Heart right ventricle (tissue), 16 donors: ENCODE data around the gene CCZ1B. TPM values are rescaled to one million over a fixed set of nuclear protein-coding genes. Genes with fewer than 3 reads are reported as not detected.
"Not testable (repeated sequence)": the region's sequence is repeated elsewhere in the genome, so short reads cannot be mapped to it uniquely, and the experiment has no call there.

ENCODE experiments used
- ATAC-seq, 8 donors: fragments of 200-7000 bp; cut with Tn5 transposase; one replicate each; pipeline ENCODE4 v1.9.1; 2020; ENCODE audit warnings: mild to moderate bottlenecking in 8 of 8, moderate library complexity in 8 of 8, moderate number of reproducible peaks in 1 of 8
- DNase-seq, 2 donors: peaks; one replicate each; pipeline ENCODE4 v3.0.0-alpha.2; 2020
- H3K27ac ChIP-seq, 10 donors: fragments of 200-600 bp; sonication (generic) in 2 of 10; one replicate each; pipeline versions ENCODE4 v1.5.0 to v1.8.0; 2020 to 2022; ENCODE audit warnings: mild to moderate bottlenecking in 3 of 10
- H3K27me3 ChIP-seq, 7 donors: fragments of 200-600 bp; one replicate each; pipeline ENCODE4 v1.8.0; 2021 to 2022; ENCODE audit warnings: mild to moderate bottlenecking in 2 of 7
- H3K36me3 ChIP-seq, 9 donors: fragments of 200-600 bp; sonication (generic) in 1 of 9; one replicate each; pipeline versions ENCODE4 v1.5.0 to v1.8.0; 2020 to 2022; ENCODE audit warnings: mild to moderate bottlenecking in 2 of 9
- H3K4me1 ChIP-seq, 9 donors: fragments of 200-600 bp; sonication (generic) in 1 of 9; one replicate each; pipeline versions ENCODE4 v1.5.0 to v1.8.0; 2020 to 2022; ENCODE audit warnings: mild to moderate bottlenecking in 4 of 9
- H3K4me3 ChIP-seq, 10 donors: fragments of 200-600 bp; sonication (generic) in 2 of 10; one replicate each; pipeline versions ENCODE4 v1.5.0 to v1.8.0; 2020 to 2022; ENCODE audit warnings: mild to moderate bottlenecking in 7 of 10, moderate library complexity in 2 of 10
- H3K9me3 ChIP-seq, 11 donors: fragments of 200-600 bp in 10 of 11; sonication (generic) in 2 of 11; one replicate each; pipeline versions ENCODE4 v1.5.0 to v1.8.0; 2013 to 2022; ENCODE audit warnings: mild to moderate bottlenecking in 2 of 11, control low read depth in 1 of 11, moderate library complexity in 1 of 11
- WGBS, 2 donors: extraction: QIAGEN DNeasy Blood & Tissue Kit; methylation state at CpG; one replicate each; pipeline ENCODE4 v1.1.7; 2013; ENCODE audit warnings: inconsistent platforms in 1 of 2; 5-methylcytosine and 5-hydroxymethylcytosine counted together
- intact Hi-C, 10 donors: fragments of 100-400 bp; cut with DNase I; formaldehyde crosslinking; loops; one replicate each; pipeline versions ENCODE4 v1.11.1 to v1.14.2; 2022
- polyA plus RNA-seq, 2 donors: library from polyadenylated mRNA; stranded (reverse); fragments of 200-250 nt; gene quantifications; one replicate each; pipeline ENCODE4 v1.2.3, GENCODE V29; 2013
- total RNA-seq, 10 donors: library from RNA; stranded (reverse); fragmentation: NEBNext Ultra II Directional in 3 of 10; extraction: Animal tissue kit (Norgen Biotek cat#: 25700) in 3 of 10; gene quantifications; one replicate each; pipeline versions ENCODE4 v1.2.1 to v1.2.4, GENCODE V29; 2021 to 2023
- donor health status: Arrhythmogenic right ventricular cardiomyopathy.
- donor health status: ischemic (EF 13 %, LVEDD 7.1; RV severe dilation, severe dysfunction).
- donor health status: healthy with polysubstance abuse.
- donor health status: DM: no; HTN: yes; CAD: no.
- donor health status: DM: no; HTN: no; CAD: no.
- donor health status: ischemic (EF 25% LVEDD 6.9; RV normal size, moderate dysfunction).
- donor health status: ischemic (EF 25% LVEDD 5.7; RV mildly dilated, moderate dysfunction).
- donor health status: healthy.
- donor health status: DM: yes; HTN: yes; CAD: no.
- donor health status: Ischemic cardiomyopathy.
- donor health status: ischemic (EF 35%, LVEDD 5.7; RV mildly dilated, moderate dysfunction).
- donor health status: nonischemic (EF 11% LVEDD 7.7; RV severe dilation, severe dysfunction).
- donor health status: DM: yes; HTN: yes; CAD: no.
- donor health status: PGD.
- donor health status: ischemic (EF 29% LVEDD 5.4; RV normal size, mild dysfunction).
- donor health status: nonischemic (EF 23%, LVEDD 6.1; RV moderate dilation, normal function).

Gene CCZ1B
- total and polyA plus RNA-seq, 12 donors = 13.1 to 36.9 (median 23.7) TPM

DNA sequence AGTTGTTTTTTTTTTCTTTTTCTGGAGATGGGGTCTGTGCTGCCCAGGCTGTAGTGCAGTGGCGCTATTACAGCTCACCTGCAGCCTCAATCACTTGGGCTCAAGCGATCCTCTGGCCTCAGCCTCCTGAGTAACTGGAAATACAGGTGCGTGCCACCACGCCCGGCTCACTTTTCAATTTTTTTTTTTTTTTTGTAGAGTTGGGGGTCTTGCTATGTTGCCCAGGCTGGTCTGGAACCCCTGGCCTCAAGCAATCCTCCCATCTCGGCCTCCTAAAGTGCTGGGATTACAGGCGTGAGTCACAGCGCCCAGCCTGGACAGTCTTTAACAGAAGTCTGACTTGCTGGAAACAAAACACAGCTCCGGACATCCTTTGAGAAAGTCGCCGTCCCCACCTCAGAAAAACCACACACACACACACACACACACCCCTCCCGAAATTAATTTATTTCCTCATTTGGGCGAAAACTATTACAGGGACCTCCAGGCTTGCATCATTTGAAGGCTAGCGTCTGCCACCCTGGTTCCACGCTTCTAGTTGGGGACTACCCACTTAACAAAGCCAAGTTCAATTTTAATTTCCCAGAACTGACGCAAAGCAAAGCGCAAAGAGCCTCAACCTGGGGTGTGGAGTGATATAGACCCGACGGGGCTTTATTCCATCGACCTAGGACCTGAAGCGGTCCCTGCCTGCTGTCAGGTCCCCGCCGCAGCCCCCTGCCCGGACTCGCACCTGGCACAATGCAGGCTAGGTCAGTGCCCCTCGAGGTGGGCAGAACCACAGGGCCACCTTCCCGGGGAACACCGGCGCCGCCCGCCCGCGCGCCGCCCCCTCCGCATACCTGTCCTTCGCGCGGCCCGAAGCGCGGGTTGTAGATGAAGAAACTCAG is 594 bp downstream of the CCZ1B start:
- H3K4me3 ChIP-seq = peak overlapping the region in 9 of 10 donors; percentile 46 to 71 (median 61)
- intact Hi-C loops = not testable (repeated sequence)
- peak; percentile 21 to 79 (median 36) for ATAC-seq

DNA sequence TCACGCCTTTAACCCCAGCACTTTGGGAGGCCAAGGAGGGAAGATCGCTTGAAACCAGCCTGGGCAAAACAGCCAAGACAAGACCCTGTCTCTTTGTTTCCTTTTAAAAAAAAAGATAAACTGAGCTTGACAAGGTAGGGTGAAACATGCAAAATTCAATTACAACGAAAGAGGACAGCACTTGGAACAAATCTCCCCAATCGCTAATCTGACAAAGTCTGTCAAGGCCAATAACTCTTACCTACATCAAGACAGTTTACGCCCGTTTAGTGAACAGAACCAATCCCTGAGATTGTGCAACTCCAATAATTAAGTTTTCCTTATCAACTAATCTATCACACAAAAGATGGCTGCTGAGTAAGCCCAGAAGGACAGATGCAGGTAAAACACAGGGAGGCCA is 4.5 kb downstream of the CCZ1B start:
- intact Hi-C loops, H3K27me3 ChIP-seq, H3K4me3 ChIP-seq, H3K4me1 ChIP-seq, ATAC-seq, H3K27ac ChIP-seq, DNase-seq, H3K9me3 ChIP-seq: not testable (repeated sequence)
- WGBS, 2 donors = 95 to 97% methylated on average over 6 of the region's 6 CpGs
- peaks cover 0 to 68% (median 8%) of the 10 kb centered on the region in 9 donors for H3K36me3 ChIP-seq

More for the DNA sequence above, 594 bp downstream of the CCZ1B start:
- not testable (repeated sequence) for H3K27me3 ChIP-seq, H3K9me3 ChIP-seq, H3K4me1 ChIP-seq, DNase-seq
- Histone ChIP-seq H3K36me3 (peaks cover 0 to 31% (median 4%) of the 10 kb centered on the region in 9 donors), H3K27ac (peak overlapping the region in 2 of 10 donors; percentile 45 to 87)
- WGBS, 2 donors = 0 to 30% methylated on average over 3 to 8 of the region's 42 CpGs

DNA sequence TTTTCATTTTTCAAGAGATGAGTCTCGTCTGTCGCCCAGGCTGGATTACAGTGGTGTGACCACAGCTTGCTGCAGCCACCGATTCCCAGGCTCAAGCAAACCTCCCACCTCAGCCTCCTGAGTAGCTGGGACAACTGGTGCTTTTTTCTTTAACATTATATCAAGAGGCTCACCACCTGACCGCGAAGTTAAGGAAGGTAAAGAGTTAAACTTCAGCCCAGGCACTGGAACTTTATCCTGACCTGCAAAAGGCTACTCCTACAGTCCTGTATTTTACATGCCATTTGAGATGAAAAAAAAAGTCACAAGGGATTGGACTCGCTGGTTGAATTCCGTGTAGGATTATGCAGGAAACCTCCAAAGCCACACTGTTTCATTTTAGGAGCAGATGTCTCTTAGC is 10.6 kb downstream of the CCZ1B start:
- peaks cover 0 to 84% (median 3%) of the 10 kb centered on the region in 9 donors for H3K36me3 ChIP-seq
- WGBS, 2 donors = 88 to 93% methylated on average over 7 of the region's 7 CpGs
- H3K4me3 ChIP-seq, DNase-seq, ATAC-seq, H3K4me1 ChIP-seq, H3K9me3 ChIP-seq, intact Hi-C loops, H3K27ac ChIP-seq, H3K27me3 ChIP-seq: not testable (repeated sequence)

DNA sequence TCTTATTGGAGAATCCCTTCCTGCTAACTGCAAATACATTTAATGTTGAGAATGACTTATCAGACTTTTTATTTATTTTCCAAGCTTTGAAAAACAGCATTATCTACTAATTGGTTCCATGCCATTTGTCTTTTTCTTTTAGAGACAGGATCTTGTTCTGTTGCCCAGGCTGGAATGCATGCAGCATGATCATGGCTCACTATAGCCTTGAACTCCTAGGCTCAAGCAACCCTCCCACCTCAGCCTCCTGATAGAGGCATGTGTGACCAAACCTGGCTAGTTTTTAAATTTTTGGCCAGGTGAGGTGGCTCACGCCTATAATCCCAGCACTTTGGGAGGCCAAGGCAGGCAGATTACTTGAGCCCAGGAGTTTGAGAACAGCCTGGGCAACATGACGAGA is 13.1 kb downstream of the CCZ1B start:
- intact Hi-C loops, H3K9me3 ChIP-seq, H3K4me3 ChIP-seq, DNase-seq, H3K4me1 ChIP-seq, H3K27me3 ChIP-seq, H3K27ac ChIP-seq, ATAC-seq: not testable (repeated sequence)
- H3K36me3 ChIP-seq = peaks cover 0 to 67% (median 3%) of the 10 kb centered on the region in 9 donors
- 100% methylated on average over 2 of the region's 2 CpGs for WGBS, 2 donors

DNA sequence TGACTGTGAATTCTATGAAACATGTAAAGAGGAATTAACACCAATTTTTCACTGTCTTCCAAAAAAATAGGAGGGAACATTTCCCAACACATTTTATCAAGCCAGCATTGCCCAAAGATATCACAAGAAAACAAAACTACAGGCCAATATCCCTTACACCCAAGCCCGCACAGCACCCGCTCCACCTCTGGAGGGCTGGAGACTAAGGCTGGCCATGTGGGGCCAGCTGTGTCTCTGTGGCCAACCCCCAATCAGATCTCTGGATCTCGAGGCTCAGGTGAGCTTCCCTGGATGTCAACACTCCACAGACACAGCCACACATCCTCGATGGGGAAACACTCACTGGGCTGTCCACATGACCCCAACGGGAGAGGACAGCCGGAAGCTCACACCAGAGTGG is 18.1 kb downstream of the CCZ1B start:
- H3K36me3 ChIP-seq = peaks cover 0 to 32% (median 0%) of the 10 kb centered on the region in 9 donors
- H3K27ac ChIP-seq, H3K4me1 ChIP-seq, H3K9me3 ChIP-seq, H3K27me3 ChIP-seq, intact Hi-C loops, ATAC-seq, H3K4me3 ChIP-seq, DNase-seq: not testable (repeated sequence)
- 76 to 93% methylated on average over 3 to 4 of the region's 6 CpGs for WGBS, 2 donors

DNA sequence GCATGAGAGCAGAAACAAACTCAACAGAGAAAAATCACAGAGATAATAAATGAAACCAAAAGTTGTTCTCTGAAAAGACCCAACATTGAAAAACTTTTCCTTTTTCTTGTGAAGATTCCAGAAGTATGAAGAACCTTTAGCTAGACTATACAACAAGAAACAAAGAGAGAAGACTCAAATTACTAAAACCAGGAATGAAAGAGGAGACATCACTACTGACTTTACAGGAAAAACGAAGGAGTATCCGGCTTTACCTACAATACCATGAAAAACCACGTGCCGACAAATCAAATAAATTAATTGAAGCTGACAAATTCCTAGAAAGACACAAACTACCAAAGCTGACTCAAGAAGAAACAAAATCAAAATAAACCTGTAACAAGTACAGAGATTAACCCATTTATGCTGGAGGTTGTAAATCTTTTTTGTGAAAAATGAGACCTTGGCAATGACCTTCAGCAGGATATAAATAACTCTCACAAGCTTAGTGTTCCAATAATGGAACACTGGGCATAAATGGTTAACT is 18.6 kb downstream of the CCZ1B start:
- H3K27me3 ChIP-seq, H3K4me1 ChIP-seq, H3K9me3 ChIP-seq, ATAC-seq, H3K27ac ChIP-seq, DNase-seq, intact Hi-C loops, H3K4me3 ChIP-seq: not testable (repeated sequence)
- WGBS, 2 donors = no CpG with 5 or more reads among the region's 4 CpGs
- H3K36me3 ChIP-seq = peaks cover 0 to 29% (median 0%) of the 10 kb centered on the region in 9 donors

DNA sequence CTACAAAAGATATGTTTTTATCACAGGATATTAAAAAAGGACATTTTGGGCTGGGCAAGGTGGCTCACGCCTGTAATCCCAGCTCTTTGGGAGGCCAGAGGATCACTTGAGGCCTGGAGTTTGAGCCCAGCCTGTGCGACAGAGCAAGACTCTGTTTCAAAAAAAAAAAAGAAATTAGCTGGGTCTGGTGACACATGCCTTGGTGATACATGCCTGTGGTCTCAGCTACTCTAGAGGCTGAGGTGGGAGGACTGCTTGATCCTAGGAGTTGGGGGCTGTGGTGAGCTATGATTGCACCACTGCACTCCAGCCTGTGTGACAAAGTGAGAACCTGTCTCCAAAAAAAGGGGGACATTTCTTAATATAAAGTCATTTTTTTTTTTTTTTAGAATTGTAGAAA is 25.7 kb downstream of the CCZ1B start:
- ATAC-seq, H3K27ac ChIP-seq, H3K9me3 ChIP-seq, H3K27me3 ChIP-seq, H3K4me1 ChIP-seq, DNase-seq, H3K4me3 ChIP-seq, intact Hi-C loops: not testable (repeated sequence)
- H3K36me3 ChIP-seq = peaks cover 0 to 10% (median 0%) of the 10 kb centered on the region in 9 donors
- 92 to 100% methylated on average over 1 of the region's 2 CpGs for WGBS, 2 donors

DNA sequence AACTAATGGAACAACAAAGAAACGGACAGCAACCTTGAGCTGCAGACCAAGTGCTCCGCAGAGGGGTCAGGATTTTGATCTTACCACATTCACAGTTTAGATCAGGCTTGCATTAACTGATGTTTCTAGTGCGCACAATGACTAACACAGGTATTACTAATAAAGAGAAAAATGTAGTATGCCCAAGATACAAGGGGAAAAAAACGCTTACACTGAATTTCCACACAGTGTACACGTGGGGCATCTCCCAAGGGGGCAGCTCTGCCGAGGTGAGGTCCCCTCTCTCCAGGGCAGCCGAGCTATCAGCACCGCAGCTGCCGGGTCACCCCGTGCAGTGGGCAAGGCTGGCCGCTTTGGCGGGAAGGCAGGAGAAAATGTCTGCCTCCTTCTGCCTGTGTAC is 26.2 kb downstream of the CCZ1B start:
- H3K4me1 ChIP-seq, DNase-seq, H3K27ac ChIP-seq, H3K4me3 ChIP-seq, H3K27me3 ChIP-seq, ATAC-seq, H3K9me3 ChIP-seq, intact Hi-C loops: not testable (repeated sequence)
- WGBS, 2 donors = no CpG with 5 or more reads among the region's 12 CpGs
- H3K36me3 ChIP-seq = peaks cover 0 to 10% (median 0%) of the 10 kb centered on the region in 9 donors

DNA sequence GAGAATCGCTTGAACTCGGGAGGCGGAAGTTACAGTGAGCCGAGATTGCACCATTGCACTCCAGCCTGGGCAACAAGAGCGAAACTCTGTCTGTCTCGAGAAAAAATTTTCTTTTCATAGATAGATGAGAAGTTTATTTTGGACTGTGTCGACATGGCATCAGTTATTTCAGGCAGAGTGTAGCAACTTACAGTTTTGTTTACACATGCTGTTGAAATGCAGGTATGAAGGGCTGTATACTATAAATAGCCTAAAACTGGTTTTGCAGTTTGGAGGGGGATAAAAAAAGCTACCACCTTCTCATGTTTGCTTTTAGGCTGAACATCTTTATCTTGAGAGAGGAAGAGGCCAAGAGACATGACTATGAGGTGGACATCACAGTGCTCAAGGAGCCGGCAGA is 28.0 kb downstream of the CCZ1B start:
- ATAC-seq, H3K27ac ChIP-seq, intact Hi-C loops, DNase-seq, H3K4me1 ChIP-seq, H3K4me3 ChIP-seq, H3K36me3 ChIP-seq, H3K27me3 ChIP-seq, H3K9me3 ChIP-seq: not testable (repeated sequence)
- whole genome bisulfite sequencing, 2 donors = 80% methylated on average over 1 of the region's 8 CpGs; no CpG with 5 or more reads in 1 of the 2 donors

DNA sequence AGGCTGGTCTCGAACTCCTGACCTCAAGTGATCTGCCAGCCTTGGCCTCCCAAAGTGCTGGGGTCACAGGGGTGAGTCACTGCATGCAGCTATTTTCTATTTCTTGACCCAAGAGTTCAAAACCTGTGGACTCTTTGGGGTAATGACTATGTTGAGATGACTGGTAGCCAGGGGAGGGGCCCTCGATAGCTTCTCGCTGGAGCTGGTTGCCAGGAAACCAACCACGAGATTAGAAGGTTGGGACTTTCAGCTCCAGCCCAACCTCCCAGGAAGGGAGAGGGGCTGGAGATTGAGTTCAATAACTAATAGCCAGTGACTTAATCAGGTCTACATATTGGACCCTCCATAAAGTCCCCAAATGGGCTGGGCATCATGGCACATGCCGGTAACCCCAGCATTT is 28.9 kb downstream of the CCZ1B start:
- intact Hi-C loops, H3K36me3 ChIP-seq, H3K4me1 ChIP-seq, H3K9me3 ChIP-seq, ATAC-seq, H3K4me3 ChIP-seq, DNase-seq, H3K27ac ChIP-seq, H3K27me3 ChIP-seq: not testable (repeated sequence)
- WGBS, 2 donors = 64 to 68% methylated on average over 5 of the region's 5 CpGs

DNA sequence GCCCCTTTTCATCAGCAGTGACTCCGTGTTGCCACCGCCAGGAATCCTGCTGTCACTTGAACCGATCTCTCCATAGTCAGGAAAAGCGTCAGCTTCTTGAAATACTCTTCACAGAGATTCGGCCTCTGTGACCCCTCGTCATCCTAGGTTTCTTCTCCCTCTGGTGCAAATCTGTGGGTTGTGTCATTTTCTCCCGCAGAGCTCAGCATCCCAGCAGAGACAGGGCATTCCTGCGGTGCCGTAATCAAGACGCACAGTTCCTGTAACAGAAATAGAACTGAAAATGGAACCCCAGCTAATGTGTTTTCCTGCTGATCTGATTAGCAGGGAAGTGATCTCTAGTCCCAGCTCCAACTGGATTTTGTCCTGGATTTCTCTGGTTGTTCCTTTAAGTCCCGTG is 31.8 kb downstream of the CCZ1B start:
- H3K9me3 ChIP-seq, H3K27me3 ChIP-seq, H3K36me3 ChIP-seq, DNase-seq, intact Hi-C loops, H3K27ac ChIP-seq, H3K4me1 ChIP-seq, H3K4me3 ChIP-seq: not testable (repeated sequence)
- 50 to 90% methylated on average over 2 of the region's 11 CpGs for WGBS, 2 donors
- ATAC-seq = peak in 6 of 8 donors; percentile 34 to 72 (median 50)
